GM11168 (cell line): ENCODE results near the gene METAP2.
"Not testable (repeated sequence)": the region's sequence is repeated elsewhere in the genome, so short reads cannot be mapped to it uniquely, and the experiment has no call there.

Experiments
- in situ Hi-C: fragments of 300-500 bp; cut with MboI; formaldehyde crosslinking; loops from one replicate; pipeline ENCODE4 v1.12.0; 2022; ENCODE audit warnings: low sequenced_read_pairs; ENCODE audit not compliant: unreplicated experiment

The METAP2 gene

DNA sequence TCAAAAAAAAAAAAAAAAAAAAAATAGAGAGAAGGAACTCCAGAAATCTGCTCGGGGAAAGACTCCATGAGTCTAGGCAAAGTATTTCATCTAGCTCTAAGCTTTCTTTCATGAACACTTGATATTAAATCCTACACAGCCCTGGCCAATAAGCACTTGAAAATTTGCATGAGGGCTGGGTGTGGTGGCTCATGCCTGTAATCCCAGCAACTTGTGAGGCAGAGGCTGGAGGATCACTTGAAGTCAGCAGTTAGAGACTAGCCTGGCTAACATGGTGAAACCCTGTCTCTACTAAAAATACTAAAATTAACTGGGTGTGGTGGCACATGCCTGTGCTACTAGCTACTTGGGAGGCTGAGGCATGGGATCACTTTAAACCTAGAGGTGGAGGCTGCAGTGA is 13.1 kb upstream of the METAP2 start:
- in situ Hi-C loops, result no loop called here

DNA sequence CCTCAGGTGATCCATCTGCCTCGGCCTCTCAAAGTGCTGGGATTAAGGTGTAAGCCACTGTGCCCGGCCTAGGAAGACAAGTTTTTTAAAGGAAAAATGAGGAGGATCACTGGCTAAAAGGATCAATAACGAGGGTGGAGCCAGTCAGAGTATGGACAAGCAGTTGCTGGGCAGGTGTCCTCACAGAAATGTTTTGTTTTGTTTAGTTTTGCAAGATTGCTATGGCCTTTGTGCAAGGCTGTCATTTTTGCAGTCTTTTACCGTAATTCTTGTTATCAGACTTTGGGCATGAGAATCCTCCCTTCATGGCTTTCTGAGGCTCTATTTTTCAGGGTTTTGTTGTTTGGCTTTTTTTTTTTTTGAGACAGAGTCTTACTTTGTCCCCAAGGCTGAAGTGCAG is 11.9 kb upstream of the METAP2 start:
- in situ Hi-C loops, result no loop called here

DNA sequence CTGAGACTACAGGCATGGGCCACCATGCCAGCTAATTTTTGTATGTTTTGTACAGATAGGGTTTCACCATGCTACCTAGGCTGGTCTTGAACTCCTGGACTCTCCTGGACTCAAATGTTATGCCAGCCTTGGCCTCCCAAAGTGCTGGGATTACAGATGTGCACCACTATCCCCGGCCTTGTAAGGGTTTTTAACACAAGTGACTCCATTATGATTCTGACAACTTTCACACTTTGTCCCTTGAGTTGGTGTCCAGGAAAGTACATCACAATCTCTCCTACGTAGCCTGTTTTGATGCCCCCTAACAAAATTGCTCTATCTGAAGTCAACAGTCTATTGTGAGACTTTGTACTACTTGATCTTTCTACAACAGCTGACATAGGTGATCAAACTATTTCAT is 11.4 kb upstream of the METAP2 start:
- in situ Hi-C loops, result no loop called here

DNA sequence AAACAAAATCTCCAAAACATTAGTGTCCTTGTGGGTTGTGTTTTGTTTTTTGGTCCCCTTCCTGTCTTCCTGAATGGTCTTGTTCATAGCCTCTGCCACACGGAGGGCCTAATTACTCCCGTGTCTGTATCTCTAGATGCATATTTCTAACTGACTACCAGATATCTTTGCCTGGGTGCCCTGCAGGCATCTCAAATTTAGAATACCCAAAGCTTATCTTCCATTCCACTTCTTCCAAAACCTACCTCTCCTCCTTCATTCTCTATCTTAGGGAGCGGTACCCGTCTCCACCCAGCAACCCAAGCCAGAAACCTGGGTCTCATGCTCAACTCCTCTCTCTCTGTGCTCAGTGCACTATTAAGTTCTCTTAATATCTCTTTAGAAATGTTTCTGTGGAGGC is 10.9 kb upstream of the METAP2 start:
- in situ Hi-C loops, result no loop called here

DNA sequence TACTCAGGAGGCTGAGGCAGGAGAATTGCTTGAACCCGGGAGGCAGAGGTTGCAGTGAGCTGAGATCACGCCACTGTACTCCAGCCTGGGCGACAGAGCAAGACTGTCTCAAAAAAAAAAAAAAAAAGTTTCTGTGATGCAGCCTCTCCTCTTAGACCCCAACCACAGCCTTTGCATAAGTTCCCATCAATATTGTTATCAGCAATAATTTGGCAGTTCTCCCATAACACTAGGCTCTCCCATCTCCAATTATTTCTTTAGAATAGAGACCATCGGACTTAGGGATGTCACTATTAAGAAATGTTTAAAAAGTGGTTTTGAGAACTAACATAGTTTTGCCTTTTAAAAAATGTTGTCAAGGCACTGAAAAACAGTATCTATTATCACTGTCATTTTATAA is 10.2 kb upstream of the METAP2 start:
- in situ Hi-C loops, result not testable (repeated sequence)

DNA sequence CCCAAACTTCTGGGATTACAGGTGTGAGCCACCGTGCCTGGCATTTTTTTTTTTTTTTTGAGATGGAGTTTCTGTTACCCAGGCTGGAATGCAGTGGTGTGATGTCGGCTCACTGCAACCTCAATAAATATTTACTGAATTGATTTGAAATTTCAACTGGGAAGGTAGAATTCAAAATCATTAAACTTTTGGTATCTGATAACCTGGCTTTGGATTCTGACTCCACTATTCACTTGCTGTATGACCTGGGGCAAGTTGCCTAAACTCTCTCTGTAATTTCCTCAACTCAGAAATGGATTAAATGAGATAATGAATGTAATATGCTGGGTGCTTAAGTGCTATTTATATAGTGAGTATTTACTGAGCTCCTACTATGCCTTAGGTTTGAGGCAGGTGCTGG is 8.7 kb upstream of the METAP2 start:
- in situ Hi-C loops, result no loop called here

DNA sequence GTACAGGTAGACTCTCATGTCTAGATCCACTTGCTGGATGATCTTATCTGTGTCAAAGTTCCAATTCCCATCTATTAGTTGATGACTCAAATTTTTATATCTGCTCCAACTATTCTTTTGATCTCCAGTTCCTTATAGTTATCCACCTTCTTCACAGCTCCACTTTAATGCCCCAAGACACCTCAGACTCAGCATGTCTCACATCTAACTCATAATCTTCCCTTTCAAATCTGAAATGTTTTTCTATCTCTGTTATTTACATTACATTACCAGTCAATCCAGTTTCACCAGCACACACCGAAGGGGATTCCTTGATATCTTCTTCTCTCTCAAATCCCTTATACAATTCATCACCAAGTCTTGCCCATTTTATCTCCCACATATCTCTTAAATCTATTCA is 3.7 kb upstream of the METAP2 start:
- in situ Hi-C loops, result no loop called here

DNA sequence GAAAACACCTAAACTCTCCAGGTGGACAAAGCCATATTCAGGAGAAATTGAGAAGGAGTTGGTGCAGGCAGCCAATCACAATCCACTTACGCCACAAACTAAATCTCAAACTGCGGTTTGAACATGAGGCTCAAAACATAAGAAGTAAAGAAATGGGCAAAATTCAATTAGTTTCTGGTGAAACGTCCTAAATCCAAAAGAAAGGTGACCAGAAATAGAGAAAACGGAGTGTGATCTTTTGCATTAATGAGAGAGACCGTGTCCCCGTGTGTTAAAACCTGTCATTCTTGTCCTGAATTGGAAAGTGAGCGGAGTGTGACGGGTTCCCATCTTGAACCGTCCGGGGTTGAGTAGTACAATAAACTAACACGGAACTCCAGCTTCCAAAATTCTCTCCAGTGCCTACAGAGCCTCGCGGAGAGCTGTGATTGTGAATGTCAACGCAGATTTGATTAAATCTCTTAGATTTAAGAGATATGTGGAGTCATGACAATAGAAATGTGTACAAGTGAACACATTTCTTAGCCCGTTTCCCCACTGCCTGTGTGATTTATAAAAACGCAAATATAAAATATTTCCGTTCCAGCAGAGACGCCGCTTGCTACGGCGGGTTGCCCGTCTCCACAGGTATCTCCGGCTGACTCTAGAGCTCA is 595 bp upstream of the METAP2 start:
- in situ Hi-C loops, result no loop called here

DNA sequence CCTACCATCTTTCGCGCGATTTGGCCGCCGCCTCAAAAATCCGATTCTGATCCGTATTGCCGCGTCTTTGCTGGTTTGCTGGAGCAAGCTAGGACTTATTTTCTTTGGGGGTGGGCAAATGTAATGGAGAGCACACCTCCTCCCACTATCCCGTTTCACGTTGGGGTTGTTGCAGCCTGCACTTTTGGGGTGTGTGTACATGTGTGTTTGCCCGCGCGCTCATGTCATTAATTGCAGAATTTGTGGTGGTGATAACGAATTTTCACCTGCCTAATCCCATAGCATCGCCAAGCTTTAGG is 657 bp downstream of the METAP2 start:
- in situ Hi-C loops, result no loop called here

DNA sequence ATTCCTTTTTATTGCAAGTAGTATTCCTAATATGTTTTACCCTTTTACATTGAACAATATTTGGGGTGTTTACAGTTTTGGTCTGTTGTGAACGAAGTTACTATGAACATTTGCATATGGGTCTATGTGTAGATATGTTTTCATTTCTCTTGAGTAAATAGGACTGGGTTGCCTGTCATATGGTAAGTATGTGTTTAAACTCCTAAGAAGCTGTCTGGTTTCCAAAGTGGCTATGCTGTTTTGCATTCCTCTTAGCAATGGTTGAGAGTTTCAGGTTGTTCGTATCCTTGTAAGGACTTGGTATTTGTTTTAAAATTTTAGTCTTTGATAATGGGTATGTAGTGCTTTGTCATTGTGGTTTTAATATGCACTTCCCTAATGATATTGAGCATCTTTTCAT is 6.3 kb downstream of the METAP2 start:
- in situ Hi-C loops, result no loop called here

DNA sequence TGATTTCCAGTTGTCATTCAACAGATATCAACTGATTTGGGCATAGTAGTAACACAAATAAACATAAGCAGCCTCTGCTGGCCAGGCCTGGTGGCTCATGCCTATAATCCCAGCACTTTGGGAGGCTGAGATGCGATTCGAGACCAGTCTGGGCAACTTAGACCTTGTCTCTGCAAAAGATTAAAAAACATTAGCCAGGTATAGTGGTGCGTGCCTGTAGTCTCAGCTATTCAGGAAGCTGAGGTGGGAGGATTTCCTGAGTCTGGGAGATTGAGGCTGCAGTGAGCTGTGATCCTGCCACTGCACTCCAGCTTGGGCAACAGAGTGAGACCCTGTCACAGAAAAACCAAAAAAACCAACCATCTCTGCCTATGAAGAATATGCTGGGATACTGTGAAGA is 7.1 kb downstream of the METAP2 start:
- in situ Hi-C loops, result no loop called here

DNA sequence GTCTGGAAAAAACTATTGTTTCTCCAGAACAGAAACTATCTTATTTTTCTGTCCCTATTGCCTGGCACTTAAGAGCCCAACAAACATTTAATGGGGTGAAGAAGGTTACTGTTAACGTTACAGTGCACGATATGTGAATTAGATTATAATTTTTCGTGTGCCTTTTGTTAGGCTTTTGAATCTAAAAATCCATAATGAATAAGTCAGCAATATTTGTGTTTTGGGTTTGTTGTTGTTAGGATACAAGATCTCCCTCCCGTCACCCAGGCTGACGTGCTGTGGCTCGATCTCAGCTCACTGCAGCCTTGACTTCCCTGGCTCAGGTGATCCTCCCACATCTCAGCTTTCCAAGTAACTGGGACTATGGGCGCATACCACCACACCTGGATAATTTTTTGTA is 7.9 kb downstream of the METAP2 start:
- in situ Hi-C loops, result no loop called here

DNA sequence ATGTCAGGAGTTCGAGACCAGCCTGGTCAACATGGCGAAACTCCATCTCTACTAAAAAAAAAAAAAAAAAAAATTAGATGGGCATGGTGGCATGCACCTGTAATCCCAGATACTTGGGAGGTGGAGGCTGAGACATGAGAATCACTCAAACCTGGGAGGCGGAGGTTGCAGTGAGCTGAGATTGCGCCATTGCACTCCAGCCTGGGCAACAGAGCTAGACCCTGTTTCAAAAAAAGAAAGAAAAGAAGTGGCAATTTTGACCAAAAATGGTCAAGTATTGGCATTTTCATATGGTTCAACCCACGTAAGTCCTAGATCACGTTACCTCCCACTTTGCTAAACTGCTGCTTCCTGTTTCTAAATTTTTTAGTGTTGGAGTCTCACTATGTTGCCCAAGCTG is 8.6 kb downstream of the METAP2 start:
- in situ Hi-C loops, result not testable (repeated sequence)

DNA sequence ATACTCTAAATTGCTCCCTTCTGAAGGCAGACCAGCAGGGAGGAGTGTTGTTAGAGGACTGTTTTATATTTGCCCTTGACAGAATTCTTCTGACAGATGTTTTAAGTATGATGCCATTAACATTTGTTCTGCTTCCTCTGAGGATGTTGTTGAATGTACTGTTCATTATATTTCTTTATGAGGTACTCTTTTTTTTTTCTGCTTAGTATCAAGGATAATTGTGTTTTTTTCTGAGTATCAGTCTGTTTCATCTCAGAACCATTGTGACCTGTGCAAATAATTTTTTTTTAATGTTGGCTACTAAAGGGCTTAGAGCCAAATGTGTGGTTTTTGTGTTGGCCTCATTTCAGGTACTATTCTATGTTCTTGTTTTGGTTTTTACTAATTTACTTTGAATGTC is 10.6 kb downstream of the METAP2 start:
- in situ Hi-C loops, result no loop called here

DNA sequence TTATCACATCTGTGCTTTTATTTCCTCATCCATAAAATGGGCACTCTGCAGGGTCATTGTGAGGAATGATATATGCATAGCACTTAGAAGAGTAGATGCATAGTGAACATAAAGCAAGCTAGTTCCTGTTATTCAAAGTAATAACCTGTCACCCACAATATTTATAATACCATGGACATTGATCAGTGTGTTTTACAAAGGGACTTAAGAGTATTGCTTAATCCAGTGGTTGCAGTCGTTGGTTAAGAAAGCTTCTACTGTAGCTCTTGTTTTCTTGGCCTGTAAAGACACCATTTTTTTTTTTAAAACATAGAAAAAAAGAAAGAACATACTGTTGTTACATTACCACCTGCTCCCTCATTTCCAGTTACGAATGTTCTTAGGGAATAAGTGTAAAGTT is 13.1 kb downstream of the METAP2 start:
- in situ Hi-C loops, result no loop called here

DNA sequence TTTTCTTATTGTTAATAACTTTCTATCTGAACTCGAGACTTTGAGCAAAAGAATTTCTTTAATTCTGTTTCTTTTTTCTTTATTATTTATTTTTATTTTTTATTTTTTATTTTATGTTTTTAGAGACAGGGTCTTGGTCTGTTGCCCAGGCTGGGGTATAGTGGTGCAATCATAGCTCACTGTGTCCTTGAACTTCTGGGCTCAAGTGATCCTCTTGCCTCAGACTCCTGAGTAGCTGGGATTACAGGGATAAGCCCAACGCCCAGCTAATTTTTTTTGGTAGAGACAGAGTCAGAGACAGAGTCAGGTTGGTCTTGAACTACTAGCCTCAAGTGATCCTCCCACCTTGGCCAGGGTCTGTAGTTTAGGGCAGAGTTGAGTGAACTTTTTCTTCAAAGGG is 18.5 kb downstream of the METAP2 start:
- in situ Hi-C loops, result no loop called here

DNA sequence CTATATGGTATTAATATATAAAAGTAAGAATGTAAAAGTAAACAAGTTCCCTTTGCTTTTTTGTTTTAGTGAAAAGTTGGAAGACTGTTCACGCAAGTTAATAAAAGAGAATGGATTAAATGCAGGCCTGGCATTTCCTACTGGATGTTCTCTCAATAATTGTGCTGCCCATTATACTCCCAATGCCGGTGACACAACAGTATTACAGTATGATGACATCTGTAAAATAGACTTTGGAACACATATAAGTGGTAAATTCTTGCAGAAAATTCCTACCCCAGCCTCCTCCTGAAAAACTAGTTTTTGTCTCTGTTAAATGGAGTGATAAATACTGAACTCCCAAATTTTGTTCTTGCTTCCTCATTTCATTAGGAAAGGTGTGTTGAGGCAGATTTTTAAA is 20.9 kb downstream of the METAP2 start:
- in situ Hi-C loops, result no loop called here

DNA sequence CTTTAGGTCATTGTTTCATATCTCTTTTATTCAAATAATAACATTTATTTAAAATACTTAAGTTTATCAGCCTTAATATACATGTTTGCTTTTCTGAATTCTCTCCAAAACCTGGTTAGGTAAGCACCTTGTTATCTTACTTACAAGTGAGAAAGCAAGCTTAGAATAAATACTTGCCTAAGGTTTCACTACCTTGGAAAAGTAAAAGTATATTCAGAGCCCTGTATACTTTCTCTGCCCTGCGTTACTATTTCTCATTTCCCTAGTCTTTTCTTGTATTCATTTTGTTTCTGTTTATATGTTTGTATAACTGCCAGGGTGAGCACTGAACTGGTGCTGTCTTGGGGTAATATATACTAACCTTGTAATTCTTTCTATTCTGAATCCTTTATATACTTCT is 21.5 kb downstream of the METAP2 start:
- in situ Hi-C loops, result no loop called here

DNA sequence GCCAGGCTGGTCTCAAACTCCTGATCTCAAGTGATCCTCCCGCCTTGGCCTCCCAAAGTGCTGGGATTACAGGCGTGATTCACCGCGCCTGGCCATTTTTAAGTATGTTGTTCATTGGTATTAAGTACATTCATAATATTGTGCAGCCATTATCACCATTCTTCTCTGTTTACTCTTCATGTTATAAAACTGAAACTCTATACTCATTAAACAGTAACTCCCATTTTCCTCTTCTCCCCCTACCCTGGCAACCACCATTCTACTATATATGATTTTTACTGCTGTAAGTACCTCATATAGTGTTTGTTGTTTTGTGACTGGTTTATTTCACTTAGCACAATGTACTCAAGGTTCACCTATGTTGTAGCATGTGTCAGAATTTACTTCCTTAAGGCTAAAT is 23.1 kb downstream of the METAP2 start:
- in situ Hi-C loops, result no loop called here

DNA sequence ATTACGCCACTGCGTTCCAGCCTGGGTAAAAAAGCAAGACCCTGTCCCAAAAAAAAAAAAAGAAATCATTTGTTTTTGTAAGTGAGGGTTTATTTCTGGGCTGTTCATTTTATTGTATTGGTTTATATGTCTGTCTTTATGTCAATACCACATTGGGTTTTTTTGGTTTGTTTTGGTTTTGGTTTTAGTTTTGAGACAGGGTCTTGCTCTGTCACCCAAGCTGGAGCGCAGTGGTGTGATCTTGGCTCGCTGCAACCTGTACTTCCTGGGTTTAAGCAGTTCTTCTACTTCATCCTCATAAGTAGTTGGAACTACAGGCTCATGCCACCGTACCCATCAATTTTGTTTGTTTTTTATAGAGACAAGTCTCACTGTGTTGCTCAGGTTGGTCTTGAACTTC is 25.0 kb downstream of the METAP2 start:
- in situ Hi-C loops, result no loop called here

DNA sequence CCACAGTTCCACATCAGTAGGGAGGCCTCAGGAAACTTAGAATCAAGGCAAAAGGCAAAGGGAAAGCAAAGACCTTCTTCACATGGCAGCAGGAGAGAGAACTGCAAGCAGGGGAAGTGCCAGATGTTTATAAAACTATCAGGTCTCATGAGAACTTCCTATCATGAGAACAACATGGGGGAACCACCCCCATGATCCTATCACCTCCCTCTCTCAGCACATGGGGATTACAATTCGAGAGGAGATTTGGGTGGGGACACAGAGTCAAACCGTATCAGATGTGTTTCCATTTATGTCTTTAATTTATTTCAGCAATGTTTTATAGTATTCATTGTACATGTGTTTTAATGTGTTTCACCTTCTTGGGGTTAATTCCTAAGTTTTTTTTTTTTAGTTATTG is 25.8 kb downstream of the METAP2 start:
- in situ Hi-C loops, result no loop called here

DNA sequence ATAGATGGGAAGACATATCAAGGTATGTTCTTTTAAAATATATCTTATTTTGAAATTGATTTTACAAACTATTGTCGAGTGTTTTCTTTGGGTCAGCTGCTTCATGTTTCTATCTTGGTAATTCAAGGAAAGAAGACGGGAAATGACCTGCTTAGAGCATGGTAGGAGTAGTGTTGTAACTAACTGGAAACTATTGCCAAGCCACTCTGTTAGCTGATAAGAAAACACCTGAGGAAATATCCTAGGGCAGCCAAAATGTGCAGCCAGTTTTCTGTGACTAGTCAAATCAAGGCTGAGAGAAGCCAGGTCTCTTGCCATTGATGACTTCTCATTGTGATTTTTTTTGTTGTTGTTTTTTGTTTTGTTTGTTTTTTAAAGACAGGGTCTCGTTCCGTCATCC is 30.2 kb downstream of the METAP2 start:
- in situ Hi-C loops, result no loop called here

DNA sequence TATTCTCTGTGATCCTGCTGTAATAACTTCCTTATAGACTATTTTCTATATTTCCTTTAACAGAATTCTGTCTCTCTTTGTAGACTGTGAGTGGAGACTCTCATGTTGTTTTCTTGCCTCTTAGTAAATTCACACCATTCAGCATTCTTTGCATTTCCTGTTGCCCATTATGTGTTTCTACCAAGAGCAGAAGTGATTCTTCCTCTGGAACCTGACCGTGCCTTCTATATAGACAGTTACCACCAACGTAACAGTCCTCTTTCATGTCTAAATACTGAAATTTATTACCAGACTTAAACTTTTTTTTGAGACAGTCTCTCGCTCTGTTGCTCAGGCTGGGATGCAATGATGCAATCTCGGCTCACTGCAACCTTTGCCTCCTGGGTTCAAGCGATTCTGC is 31.1 kb downstream of the METAP2 start:
- in situ Hi-C loops, result no loop called here
